ENCODE results near the gene DCST2. TPM values are rescaled to one million over a fixed set of nuclear protein-coding genes. Genes with fewer than 3 reads are reported as not detected.

The DCST2 gene
- polyA plus RNA-seq, 2 of the 4 experiments (the other 2 are of a cell fraction), result 0.23 to 1.0 TPM

Small RNA genes within 50 kb of the gene (small RNA-seq; reads per million reads assigned to genes)
- 0 reads per million in 6 experiments for gene MIR4258

Other genes starting within 250 kb of the DCST2 start
- 0.03 and 0.08 TPM in 2 replicates for gene KCNN3, start 163.5 kb downstream of the DCST2 start, polyA plus RNA-seq (2011; rRNA removed)
- 0.01 to 0.04 TPM in 2 of 3 replicates, not detected in the other for gene KCNN3, start 163.5 kb downstream of the DCST2 start, polyA plus RNA-seq (2017; fragmentation: RNase III; extraction: RNeasy Plus Mini Kit Qiagen cat#74134 plus additional on column Dnase treatment)
- gene PMVK, start 97.1 kb downstream of the DCST2 start, polyA plus RNA-seq (2011; rRNA removed), result 31.4 and 35.7 TPM in 2 replicates
- gene PMVK, start 97.1 kb downstream of the DCST2 start, polyA plus RNA-seq (2017; fragmentation: RNase III; extraction: RNeasy Plus Mini Kit Qiagen cat#74134 plus additional on column Dnase treatment), result 52.0 to 57.3 TPM (median 53.0 TPM) in 3 replicates
- gene PBXIP1, start 77.7 kb downstream of the DCST2 start, polyA plus RNA-seq (2011; rRNA removed), result 15.0 and 16.8 TPM in 2 replicates
- gene PBXIP1, start 77.7 kb downstream of the DCST2 start, polyA plus RNA-seq (2017; fragmentation: RNase III; extraction: RNeasy Plus Mini Kit Qiagen cat#74134 plus additional on column Dnase treatment), result 13.9 to 22.4 TPM (median 20.8 TPM) in 3 replicates
- gene PYGO2, start 72.0 kb downstream of the DCST2 start, polyA plus RNA-seq (2011; rRNA removed), result 24.6 and 25.8 TPM in 2 replicates
- 15.7 to 18.9 TPM (median 18.3 TPM) in 3 replicates for gene PYGO2, start 72.0 kb downstream of the DCST2 start, polyA plus RNA-seq (2017; fragmentation: RNase III; extraction: RNeasy Plus Mini Kit Qiagen cat#74134 plus additional on column Dnase treatment)
- 174 and 203 TPM in 2 replicates for gene SHC1, start 63.0 kb downstream of the DCST2 start, polyA plus RNA-seq (2011; rRNA removed)
- 117 to 124 TPM (median 118 TPM) in 3 replicates for gene SHC1, start 63.0 kb downstream of the DCST2 start, polyA plus RNA-seq (2017; fragmentation: RNase III; extraction: RNeasy Plus Mini Kit Qiagen cat#74134 plus additional on column Dnase treatment)
- gene CKS1B, start 59.1 kb downstream of the DCST2 start, polyA plus RNA-seq (2011; rRNA removed), result 725 and 787 TPM in 2 replicates
- 345 to 366 TPM (median 356 TPM) in 3 replicates for gene CKS1B, start 59.1 kb downstream of the DCST2 start, polyA plus RNA-seq (2017; fragmentation: RNase III; extraction: RNeasy Plus Mini Kit Qiagen cat#74134 plus additional on column Dnase treatment)
- 43.5 and 57.1 TPM in 2 replicates for gene FLAD1, start 50.4 kb downstream of the DCST2 start, polyA plus RNA-seq (2011; rRNA removed)
- 34.1 to 38.2 TPM (median 36.0 TPM) in 3 replicates for gene FLAD1, start 50.4 kb downstream of the DCST2 start, polyA plus RNA-seq (2017; fragmentation: RNase III; extraction: RNeasy Plus Mini Kit Qiagen cat#74134 plus additional on column Dnase treatment)
- 0.32 TPM in 1 of 2 replicates, not detected in the other for gene LENEP, start 40.2 kb downstream of the DCST2 start, polyA plus RNA-seq (2011; rRNA removed)
- gene LENEP, start 40.2 kb downstream of the DCST2 start, polyA plus RNA-seq (2017; fragmentation: RNase III; extraction: RNeasy Plus Mini Kit Qiagen cat#74134 plus additional on column Dnase treatment), result not detected in 3 replicates
- gene ZBTB7B, start 31.0 kb downstream of the DCST2 start, polyA plus RNA-seq (2011; rRNA removed), result 20.5 and 20.8 TPM in 2 replicates
- 24.7 to 30.7 TPM (median 29.0 TPM) in 3 replicates for gene ZBTB7B, start 31.0 kb downstream of the DCST2 start, polyA plus RNA-seq (2017; fragmentation: RNase III; extraction: RNeasy Plus Mini Kit Qiagen cat#74134 plus additional on column Dnase treatment)
- 0.06 TPM in 1 of 2 replicates, not detected in the other for gene DCST1, start within 50 bp of the DCST2 start, polyA plus RNA-seq (2011; rRNA removed)
- gene DCST1, start within 50 bp of the DCST2 start, polyA plus RNA-seq (2017; fragmentation: RNase III; extraction: RNeasy Plus Mini Kit Qiagen cat#74134 plus additional on column Dnase treatment), result not detected in 3 replicates
- gene ADAM15, start 17.5 kb upstream of the DCST2 start, polyA plus RNA-seq (2011; rRNA removed), result 25.6 and 33.6 TPM in 2 replicates
- gene ADAM15, start 17.5 kb upstream of the DCST2 start, polyA plus RNA-seq (2017; fragmentation: RNase III; extraction: RNeasy Plus Mini Kit Qiagen cat#74134 plus additional on column Dnase treatment), result 33.0 to 35.2 TPM (median 34.2 TPM) in 3 replicates
- gene EFNA4, start 30.0 kb upstream of the DCST2 start, polyA plus RNA-seq (2011; rRNA removed), result 3.1 and 4.9 TPM in 2 replicates
- gene EFNA4, start 30.0 kb upstream of the DCST2 start, polyA plus RNA-seq (2017; fragmentation: RNase III; extraction: RNeasy Plus Mini Kit Qiagen cat#74134 plus additional on column Dnase treatment), result 6.1 to 8.7 TPM (median 7.5 TPM) in 3 replicates
- gene EFNA3, start 45.1 kb upstream of the DCST2 start, polyA plus RNA-seq (2011; rRNA removed), result 1.9 and 2.6 TPM in 2 replicates
- 2.0 to 3.2 TPM (median 2.7 TPM) in 3 replicates for gene EFNA3, start 45.1 kb upstream of the DCST2 start, polyA plus RNA-seq (2017; fragmentation: RNase III; extraction: RNeasy Plus Mini Kit Qiagen cat#74134 plus additional on column Dnase treatment)
- 38.9 and 64.6 TPM in 2 replicates for gene EFNA1, start 94.1 kb upstream of the DCST2 start, polyA plus RNA-seq (2011; rRNA removed)
- 19.1 to 25.4 TPM (median 25.1 TPM) in 3 replicates for gene EFNA1, start 94.1 kb upstream of the DCST2 start, polyA plus RNA-seq (2017; fragmentation: RNase III; extraction: RNeasy Plus Mini Kit Qiagen cat#74134 plus additional on column Dnase treatment)
- 39.3 and 39.4 TPM in 2 replicates for gene SLC50A1, start 102.1 kb upstream of the DCST2 start, polyA plus RNA-seq (2011; rRNA removed)
- gene SLC50A1, start 102.1 kb upstream of the DCST2 start, polyA plus RNA-seq (2017; fragmentation: RNase III; extraction: RNeasy Plus Mini Kit Qiagen cat#74134 plus additional on column Dnase treatment), result 28.2 to 30.7 TPM (median 28.9 TPM) in 3 replicates
- gene DPM3, start 106.8 kb upstream of the DCST2 start, polyA plus RNA-seq (2011; rRNA removed), result 22.8 and 33.7 TPM in 2 replicates
- 67.5 to 83.0 TPM (median 80.3 TPM) in 3 replicates for gene DPM3, start 106.8 kb upstream of the DCST2 start, polyA plus RNA-seq (2017; fragmentation: RNase III; extraction: RNeasy Plus Mini Kit Qiagen cat#74134 plus additional on column Dnase treatment)
- 154 and 227 TPM in 2 replicates for gene KRTCAP2, start 139.5 kb upstream of the DCST2 start, polyA plus RNA-seq (2011; rRNA removed)
- 216 to 218 TPM (median 217 TPM) in 3 replicates for gene KRTCAP2, start 139.5 kb upstream of the DCST2 start, polyA plus RNA-seq (2017; fragmentation: RNase III; extraction: RNeasy Plus Mini Kit Qiagen cat#74134 plus additional on column Dnase treatment)
- 1.1 and 1.5 TPM in 2 replicates for gene TRIM46, start 140.1 kb upstream of the DCST2 start, polyA plus RNA-seq (2011; rRNA removed)
- gene TRIM46, start 140.1 kb upstream of the DCST2 start, polyA plus RNA-seq (2017; fragmentation: RNase III; extraction: RNeasy Plus Mini Kit Qiagen cat#74134 plus additional on column Dnase treatment), result 1.7 to 2.8 TPM (median 2.7 TPM) in 3 replicates
- gene THBS3, start 174.1 kb upstream of the DCST2 start, polyA plus RNA-seq (2011; rRNA removed), result 13.8 and 16.2 TPM in 2 replicates
- gene THBS3, start 174.1 kb upstream of the DCST2 start, polyA plus RNA-seq (2017; fragmentation: RNase III; extraction: RNeasy Plus Mini Kit Qiagen cat#74134 plus additional on column Dnase treatment), result 8.9 to 14.2 TPM (median 12.1 TPM) in 3 replicates
- gene MTX1, start 174.9 kb upstream of the DCST2 start, polyA plus RNA-seq (2011; rRNA removed), result 53.4 and 73.9 TPM in 2 replicates
- 64.5 to 67.2 TPM (median 67.1 TPM) in 3 replicates for gene MTX1, start 174.9 kb upstream of the DCST2 start, polyA plus RNA-seq (2017; fragmentation: RNase III; extraction: RNeasy Plus Mini Kit Qiagen cat#74134 plus additional on column Dnase treatment)
- gene ENTREP3, start 221.7 kb upstream of the DCST2 start, polyA plus RNA-seq (2011; rRNA removed), result 8.4 and 10.7 TPM in 2 replicates
- 22.4 to 29.5 TPM (median 27.3 TPM) in 3 replicates for gene ENTREP3, start 221.7 kb upstream of the DCST2 start, polyA plus RNA-seq (2017; fragmentation: RNase III; extraction: RNeasy Plus Mini Kit Qiagen cat#74134 plus additional on column Dnase treatment)
- gene SCAMP3, start 228.6 kb upstream of the DCST2 start, polyA plus RNA-seq (2011; rRNA removed), result 135 and 147 TPM in 2 replicates
- gene SCAMP3, start 228.6 kb upstream of the DCST2 start, polyA plus RNA-seq (2017; fragmentation: RNase III; extraction: RNeasy Plus Mini Kit Qiagen cat#74134 plus additional on column Dnase treatment), result 73.1 to 78.1 TPM (median 75.9 TPM) in 3 replicates
- gene CLK2, start 239.7 kb upstream of the DCST2 start, polyA plus RNA-seq (2011; rRNA removed), result 45.7 and 51.0 TPM in 2 replicates
- 32.4 to 37.9 TPM (median 37.5 TPM) in 3 replicates for gene CLK2, start 239.7 kb upstream of the DCST2 start, polyA plus RNA-seq (2017; fragmentation: RNase III; extraction: RNeasy Plus Mini Kit Qiagen cat#74134 plus additional on column Dnase treatment)
- gene HCN3, start 243.7 kb upstream of the DCST2 start, polyA plus RNA-seq (2011; rRNA removed), result 4.1 and 7.3 TPM in 2 replicates
- gene HCN3, start 243.7 kb upstream of the DCST2 start, polyA plus RNA-seq (2017; fragmentation: RNase III; extraction: RNeasy Plus Mini Kit Qiagen cat#74134 plus additional on column Dnase treatment), result 5.3 to 8.1 TPM (median 7.6 TPM) in 3 replicates

Measured in A549 (cell line).